NCI-H1930 (cell line): ENCODE results near the gene SHANK3.
A peak's percentile ranks its signal among the peaks of the same experiment; 100 is the strongest.

ENCODE experiments used
- DNase-seq, 2 experiments: peaks; one replicate each; lab custom pipeline; 2025; lab: John Stamatoyannopoulos, UW

SHANK3 gene

DNA sequence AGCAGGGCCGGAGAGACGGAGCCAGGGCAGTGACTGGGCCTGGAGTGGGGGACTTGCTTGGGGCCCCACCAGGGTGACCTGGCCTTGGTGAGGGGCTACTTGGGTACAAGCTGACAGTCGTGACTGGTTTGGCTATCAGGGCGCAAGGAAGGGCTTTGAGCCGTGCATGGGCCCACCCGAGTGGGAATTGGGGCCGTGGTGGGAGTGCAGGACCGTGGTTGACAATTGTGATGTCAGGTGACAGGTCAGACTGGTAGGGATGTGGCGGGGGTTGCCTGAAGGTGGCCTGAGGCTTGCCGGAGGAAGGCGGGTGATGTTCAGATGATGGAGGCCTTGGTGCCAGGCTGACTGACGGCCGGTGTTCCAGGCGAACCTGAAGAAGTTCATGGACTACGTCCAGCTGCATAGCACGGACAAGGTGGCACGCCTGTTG is 5.6 kb downstream of the SHANK3 start:
- DNase-seq, result no peak

DNA sequence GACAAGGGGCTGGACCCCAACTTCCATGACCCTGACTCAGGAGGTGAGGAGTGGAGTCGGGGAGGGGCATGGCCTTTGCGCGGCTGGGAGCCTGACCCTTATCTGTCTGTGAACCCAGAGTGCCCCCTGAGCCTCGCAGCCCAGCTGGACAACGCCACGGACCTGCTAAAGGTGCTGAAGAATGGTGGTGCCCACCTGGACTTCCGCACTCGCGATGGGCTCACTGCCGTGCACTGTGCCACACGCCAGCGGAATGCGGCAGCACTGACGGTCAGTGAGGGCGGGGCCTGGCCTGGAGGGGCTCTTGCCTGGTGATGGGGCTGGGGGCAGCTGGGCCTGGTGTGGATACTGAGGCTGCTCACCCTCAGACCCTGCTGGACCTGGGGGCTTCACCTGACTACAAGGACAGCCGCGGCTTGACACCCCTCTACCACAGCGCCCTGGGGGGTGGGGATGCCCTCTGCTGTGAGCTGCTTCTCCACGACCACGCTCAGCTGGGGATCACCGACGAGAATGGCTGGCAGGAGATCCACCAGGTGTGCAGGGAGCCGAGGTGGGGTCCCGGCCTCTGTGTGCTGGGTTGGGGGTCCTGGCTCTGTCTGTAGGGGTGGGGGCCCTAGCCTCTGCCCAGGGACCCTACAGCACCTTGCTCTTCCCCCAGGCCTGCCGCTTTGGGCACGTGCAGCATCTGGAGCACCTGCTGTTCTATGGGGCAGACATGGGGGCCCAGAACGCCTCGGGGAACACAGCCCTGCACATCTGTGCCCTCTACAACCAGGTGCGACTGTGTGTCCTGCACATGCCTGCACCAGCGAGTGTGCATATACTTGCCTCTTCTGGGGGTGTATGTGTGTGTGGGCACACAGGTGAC is 6.3 kb downstream of the SHANK3 start:
- DNase-seq, result no peak

DNA sequence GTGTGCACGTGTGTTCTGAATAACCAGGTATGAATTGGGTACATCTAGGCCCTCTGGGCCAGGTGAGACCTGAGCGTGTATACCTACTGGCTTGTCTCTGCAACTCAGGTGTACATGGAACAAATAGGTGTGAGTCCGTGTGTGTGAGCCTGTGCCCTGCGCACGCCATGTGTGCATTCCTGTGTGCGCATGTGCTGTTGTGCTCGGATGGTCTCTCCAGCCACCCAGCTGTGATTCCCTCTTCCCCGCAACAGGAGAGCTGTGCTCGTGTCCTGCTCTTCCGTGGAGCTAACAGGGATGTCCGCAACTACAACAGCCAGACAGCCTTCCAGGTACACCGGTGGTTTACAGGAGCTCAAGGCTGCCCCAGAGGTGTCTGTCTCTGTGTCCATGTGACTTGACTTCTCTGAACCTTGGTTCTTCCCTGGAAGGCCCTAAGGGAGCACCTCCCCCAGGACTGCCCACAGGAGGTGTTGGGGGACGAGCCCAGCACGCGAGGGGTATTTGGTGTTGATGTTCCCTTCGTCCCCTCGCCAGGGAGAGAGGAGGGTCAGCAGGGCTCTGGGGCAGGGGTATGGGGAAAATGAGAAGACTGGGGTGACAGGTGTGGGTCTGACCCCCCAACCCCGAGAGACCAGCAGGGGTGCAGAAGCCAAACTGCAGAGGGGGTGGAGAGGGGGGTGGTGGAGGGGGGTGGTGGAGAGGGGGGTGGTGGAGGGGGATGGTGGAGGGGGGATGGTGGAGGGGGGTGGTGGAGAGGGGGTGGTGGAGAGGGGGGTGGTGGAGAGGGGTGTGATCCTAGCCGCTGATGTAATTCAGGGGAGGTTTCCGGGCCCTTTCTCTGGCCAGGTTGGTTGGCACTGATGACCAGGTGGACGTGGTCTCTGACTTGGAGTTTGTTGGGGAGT is 10.7 kb downstream of the SHANK3 start:
- DNase-seq, result no peak

DNA sequence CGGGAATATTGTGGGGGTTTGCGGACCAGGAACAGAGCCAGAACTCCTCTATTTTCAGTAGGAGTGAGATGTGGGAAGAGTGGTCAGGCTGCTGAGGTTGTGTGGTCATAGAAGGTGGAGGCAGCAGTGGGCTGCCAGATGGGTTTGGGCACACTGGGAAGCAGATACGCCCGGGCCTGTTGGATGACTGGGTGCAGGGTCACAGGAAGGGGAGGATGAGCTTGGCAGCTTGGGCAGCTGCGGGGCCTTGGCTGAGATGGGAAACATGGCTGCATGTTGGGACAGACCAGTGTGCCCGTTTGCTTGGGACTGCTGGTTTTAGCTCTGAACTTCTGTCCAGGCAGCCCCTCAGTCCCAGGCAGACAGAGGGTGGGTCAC is 11.4 kb downstream of the SHANK3 start:
- DNase-seq, result no peak

DNA sequence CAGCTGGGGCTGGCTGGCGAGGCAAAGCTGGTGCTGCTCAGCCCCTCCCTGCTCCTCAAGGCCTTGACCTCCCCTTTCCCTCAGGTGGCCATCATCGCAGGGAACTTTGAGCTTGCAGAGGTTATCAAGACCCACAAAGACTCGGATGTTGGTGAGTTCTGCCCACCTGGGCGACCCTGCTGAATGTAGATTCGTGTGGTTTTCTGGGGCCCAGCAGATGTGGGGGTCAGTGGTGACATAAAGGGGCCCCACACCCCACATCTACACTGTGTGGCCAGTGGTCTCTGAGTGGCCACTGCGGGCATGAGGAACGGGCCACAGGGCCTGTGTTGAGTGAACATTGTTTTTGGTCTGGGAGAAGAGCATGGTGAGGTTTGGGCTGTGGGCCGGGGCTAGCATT is 11.9 kb downstream of the SHANK3 start:
- no peak for DNase-seq

GRCh38 chr22:50684986-50685385 is 12.4 kb downstream of the SHANK3 start:
- no peak for DNase-seq

DNA sequence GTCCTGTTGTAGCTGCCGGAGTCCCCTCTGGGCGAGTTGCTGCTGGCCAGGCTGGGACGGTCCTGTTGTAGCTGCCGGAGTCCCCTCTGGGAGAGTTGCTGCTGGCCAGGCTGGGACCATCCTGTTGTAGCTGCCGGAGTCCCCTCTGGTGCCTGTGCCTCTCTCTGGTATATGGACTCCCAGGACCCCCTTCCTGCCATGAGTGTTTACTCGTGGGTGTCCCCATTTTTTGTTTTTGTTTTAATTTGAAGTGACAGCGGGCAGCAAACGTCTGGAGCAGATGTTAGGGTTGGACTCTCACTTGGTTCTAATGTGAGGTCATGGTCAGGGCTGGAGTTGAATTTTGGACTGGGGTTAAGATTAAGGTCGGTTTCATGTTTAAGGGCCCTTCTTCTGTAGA is 14.2 kb downstream of the SHANK3 start:
- DNase-seq, result no peak

DNA sequence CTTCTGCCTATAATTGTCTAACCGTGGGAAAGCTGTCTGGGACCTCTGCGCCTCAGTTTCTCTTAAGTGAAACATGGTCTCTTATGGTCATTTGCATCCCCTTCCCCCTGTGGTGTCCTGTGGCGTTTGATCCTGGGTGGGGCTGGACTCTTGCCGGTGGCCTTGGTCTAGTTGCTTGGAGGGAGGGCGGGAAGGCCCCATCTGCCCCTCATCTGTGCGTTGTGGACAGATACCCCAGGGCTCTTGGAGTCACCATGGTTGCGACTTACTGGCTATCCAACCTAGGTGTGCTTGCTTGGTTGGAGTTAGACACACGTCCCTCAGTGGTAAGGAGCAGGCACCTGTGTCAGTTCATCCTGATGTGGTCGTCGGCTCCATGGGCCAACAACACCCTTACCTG is 15.2 kb downstream of the SHANK3 start:
- no peak for DNase-seq

GRCh38 chr22:50688448-50688847 is 15.8 kb downstream of the SHANK3 start:
- no peak for DNase-seq

DNA sequence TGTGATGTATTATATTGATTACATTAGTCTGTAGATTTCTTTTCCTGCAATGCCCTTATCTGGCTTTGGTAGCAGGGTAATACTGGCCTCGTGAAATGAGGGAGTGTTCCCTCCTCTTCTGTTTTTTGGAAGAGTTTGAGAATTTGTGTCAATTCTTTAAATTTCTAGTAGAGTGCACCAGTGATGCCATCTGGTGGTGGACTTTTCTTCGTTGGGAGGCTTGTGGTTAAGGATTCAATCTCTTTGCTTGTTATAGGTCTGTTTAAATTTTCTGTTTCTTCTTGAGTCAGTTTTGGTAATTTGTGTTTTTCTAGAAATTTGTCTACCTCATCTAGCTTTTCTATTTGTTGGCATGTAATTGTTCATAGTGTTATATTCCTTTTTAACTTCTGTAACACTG is 18.9 kb downstream of the SHANK3 start:
- DNase-seq, result no peak

DNA sequence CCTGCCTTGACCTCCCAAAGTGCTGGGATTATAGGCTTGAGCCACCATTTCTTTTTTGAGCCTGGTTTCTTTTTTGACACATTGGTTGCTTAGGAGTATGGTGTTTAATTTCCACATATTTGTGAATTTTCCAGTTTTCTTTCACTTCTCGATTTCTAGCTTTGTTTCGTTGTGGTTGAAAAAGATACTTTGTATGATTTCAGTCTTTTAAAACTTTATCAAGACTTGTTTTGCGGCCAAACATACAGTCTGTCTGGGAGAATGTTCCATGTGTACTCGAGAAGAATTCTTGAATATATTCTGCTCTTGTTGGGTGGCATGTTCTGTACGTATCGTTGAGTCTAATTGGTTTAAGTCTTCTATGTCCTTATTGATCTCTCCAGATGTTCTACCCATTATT is 20.8 kb downstream of the SHANK3 start:
- no peak for DNase-seq

GRCh38 chr22:50694099-50694605 is 21.5 kb downstream of the SHANK3 start:
- no peak for DNase-seq

DNA sequence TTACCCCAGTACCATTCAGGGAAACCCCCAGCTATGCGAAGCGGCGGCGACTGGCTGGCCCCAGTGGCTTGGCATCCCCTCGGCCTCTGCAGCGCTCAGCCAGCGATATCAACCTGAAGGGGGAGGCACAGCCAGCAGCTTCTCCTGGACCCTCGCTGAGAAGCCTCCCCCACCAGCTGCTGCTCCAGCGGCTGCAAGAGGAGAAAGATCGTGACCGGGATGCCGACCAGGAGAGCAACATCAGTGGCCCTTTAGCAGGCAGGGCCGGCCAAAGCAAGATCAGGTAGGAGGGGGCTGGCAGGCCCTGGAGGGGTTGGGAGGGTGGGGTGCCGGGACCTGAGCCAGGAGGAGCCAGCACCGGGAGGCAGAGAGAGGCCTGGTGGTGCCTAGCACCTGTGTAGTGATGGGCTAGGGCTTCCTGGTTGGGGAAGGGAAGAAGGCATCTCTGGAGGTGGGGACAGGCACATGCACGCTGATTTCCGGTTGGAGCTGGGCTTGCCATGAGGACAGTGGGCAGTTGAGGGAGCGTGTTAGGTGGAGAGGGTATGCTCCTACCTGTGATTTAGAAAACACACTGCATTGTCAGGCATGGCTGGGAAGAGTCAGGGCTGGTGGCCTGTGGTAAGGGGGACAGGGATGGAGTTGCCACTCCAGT is 22.3 kb downstream of the SHANK3 start:
- no peak for DNase-seq

DNA sequence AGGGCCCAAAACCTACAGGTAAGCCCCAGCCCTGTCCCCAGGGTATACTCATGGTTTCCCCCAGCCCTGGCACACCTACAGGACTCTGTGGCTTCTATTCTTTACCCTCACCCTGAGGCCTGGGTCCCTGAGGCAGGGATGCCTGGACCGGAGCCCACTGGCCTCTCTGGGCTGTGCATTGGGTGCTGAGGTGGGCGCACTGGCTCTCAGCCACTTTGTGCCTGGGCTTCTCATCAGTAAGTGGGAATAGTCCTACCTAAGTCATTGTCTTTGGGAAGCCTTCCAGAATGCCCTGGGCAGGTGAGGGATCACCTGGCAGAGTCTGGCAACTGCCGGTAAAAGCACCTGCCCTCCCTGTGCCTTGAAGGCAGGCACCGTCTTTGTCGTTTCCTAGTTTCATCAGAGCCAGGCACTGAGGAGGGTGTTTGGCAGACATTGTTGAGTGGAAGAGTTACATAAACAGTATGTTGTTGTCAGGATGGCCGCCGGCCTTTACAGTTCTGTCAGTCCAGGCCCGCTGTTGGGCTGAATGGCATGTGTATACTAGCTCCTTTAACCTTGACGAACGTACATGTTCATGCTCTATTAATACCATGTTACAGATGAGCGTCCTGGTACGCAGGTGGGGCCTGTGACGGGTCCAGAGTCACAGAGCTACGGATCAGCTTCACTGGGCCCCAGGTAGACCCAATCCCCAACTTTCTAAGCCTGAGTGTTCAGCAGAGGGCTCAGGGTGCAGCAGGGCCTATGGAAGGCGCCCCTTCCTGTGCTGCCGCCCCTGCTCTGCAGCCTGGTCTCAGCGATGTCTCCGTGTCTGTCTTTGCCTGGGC is 23.0 kb downstream of the SHANK3 start:
- DNase-seq, result no peak

- no peak for DNase-seq
Measured at GRCh38 chr22:50696251-50696798, 23.7 kb downstream of the SHANK3 start.

GRCh38 chr22:50696799-50697561 is 24.4 kb downstream of the SHANK3 start:
- peak in 1 of 2 experiments; percentile 23 for DNase-seq

DNA sequence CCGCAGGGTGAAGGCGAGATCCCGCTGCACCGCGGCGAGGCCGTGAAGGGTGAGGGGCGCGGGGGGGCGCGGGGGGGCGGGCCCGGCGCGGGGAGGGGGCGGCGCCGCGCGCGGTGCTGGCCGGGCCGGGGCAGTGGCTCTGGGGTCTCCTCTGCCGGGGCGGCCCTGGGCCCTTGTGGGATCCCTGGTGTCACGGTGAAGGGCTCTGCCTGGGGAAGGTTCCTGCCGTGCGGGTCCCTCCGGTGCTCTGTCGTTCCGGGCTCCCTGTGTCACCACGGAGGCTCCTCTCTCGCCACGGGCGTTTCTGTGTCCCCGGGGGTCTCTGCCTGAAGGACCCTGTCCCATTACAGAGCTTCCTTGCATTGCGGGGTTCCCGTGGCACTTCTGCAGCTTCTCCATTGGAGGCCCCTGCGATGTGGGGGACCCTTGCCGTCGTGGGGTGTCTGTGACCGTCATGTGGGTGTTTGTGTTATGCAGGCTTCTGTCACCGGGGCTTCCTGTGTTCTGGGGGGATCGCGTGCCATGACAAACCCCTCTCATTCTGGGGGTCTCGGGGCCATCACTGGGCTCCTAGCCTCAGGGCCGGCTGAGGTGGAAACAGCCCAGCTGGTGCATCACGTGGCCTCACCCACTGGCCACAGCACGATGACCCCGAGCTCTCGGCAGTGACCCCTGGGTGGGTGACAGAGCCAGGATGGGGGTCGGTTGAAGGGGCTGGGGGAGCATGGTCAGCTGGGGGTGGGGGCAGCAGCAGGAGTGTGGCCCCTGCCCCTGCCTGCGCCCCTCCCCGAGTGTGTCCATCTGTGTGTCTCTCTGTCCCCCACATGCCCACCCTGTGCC is 25.3 kb downstream of the SHANK3 start:
- DNase-seq, result no peak

DNA sequence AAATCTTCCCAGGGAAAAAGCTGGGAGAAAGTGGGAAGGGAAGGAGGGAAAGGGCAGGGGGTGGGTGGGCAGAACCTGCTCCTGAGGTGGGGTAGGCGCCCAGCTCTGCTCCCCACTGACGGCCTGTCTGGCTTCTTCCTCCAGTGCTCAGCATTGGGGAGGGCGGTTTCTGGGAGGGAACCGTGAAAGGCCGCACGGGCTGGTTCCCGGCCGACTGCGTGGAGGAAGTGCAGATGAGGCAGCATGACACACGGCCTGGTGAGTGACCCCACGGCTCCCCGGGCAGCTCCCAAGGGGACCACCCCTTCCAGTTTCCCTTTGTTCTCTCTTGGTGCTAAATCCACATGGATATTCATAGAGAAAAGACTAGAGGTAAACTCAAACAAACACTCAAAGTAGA is 25.9 kb downstream of the SHANK3 start:
- no peak for DNase-seq

DNA sequence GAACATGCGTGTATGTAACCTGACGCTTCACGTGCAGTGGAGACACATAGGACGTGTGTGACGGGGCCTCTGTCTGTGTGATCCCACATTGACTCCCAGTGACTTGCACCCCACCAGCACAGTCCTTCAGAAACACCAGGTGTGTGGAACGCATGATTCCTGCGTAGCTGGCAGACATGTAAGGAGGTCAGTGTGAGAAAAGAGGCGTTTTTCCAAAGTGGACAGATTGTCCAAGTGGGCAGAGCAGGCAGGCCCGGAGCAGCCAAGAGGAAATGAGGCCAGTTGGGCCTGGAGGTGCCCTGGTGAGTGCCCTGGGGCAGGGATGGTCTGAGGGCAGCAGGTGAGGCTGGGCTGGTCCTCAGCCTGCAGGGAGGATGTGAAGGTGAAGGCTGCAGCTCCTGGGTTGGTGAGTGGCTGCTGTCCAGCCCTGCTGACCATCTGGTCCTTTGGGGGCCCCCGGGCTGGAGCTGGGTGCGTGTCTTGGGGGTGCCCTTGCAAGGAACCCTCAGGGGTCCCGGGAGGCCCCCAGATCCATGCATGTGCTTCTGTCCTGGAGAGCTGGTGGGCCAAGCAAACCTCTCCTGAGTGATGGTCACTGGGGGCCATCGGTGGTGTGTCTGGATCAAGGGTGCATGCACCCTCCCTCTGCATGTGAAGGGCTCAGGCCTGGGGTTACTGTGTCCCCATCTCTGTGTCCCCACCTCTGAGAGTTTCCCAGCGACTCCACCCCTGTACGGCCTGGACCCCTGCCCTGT is 26.6 kb downstream of the SHANK3 start:
- DNase-seq, result no peak
